ENCODE results near the gene GOLGA8T.
"Not testable (repeated sequence)": the region's sequence is repeated elsewhere in the genome, so short reads cannot be mapped to it uniquely, and the experiment has no call there.

GOLGA8T gene, protein sequence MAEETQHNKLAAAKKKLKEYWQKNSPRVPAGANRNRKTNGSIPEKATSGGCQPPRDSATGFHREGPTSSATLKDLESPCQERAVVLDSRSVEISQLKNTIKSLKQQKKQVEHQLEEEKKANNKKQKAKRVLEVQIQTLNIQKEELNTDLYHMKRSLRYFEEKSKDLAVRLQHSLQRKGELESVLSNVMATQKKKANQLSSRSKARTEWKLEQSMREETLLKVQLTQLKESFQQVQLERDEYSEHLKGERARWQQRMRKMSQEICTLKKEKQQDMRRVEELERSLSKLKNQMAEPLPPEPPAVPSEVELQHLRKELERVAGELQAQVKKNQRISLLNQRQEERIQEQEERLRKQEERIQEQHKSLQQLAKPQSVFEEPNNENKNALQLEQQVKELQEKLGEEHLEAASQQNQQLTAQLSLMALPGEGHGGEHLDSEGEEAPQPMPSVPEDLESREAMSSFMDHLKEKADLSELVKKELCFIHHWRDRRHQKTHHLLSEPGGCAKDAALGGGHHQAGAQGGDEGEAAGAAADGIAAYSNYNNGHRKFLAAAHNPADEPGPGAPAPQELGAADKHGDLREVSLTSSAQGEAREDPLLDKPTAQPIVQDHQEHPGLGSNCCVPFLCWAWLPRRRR

DNA sequence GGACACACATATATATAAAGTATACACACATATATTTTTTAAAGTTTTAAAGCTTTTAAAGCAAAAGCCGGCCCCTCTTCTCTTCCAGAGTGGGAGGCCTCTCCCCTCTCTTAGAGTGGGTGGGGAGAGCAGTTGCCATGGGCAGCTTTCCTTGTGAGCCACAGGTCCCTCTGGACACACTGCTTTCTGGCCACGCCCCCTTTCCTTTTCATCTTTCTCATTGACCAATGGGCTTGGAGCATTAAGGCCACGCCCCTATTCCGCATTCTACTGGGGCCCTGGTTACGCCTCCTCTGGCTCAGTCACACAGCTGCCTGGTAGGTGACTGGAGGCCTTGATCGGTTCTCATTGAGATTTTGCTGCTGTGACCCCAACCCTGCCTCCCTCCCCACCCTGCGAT, at the start of gene GOLGA8T:
Gene GOLGA8T, plus strand, starts transcription at position 301 of the 400 bp plus-strand sequence. Its CDS starts 98 bp downstream, at position 399.
- H3K4me3 Mint-ChIP-seq, H3K9me3 Mint-ChIP-seq, H3K4me1 Mint-ChIP-seq, H3K27me3 Mint-ChIP-seq, ATAC-seq, DNase-seq, H3K27ac Mint-ChIP-seq: not testable (repeated sequence)

DNA sequence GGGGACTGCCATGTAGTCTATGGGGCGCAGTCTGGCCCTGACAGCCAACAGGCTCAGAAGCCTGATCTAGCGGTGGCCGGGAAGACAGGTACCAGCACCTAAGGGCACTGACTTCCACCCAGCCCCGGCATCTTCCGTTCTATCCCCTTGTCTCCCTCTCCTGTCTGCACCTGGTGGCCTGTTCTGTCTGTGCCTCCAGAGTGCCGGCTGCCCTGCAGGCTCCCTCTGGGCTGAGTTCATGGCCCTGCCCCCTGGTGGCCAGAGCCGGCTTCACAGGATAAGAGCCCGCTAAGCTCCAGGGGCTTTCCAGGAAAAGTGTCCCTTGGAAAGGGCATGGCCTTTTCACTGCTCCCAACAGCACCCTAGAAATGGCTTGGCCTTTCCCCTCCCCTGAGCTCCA, 37.0 kb upstream of the GOLGA8T start:
- H3K27ac Mint-ChIP-seq, H3K9me3 Mint-ChIP-seq, DNase-seq, H3K4me3 Mint-ChIP-seq, H3K27me3 Mint-ChIP-seq, H3K4me1 Mint-ChIP-seq: not testable (repeated sequence)
- ATAC-seq: peak; percentile 79

DNA sequence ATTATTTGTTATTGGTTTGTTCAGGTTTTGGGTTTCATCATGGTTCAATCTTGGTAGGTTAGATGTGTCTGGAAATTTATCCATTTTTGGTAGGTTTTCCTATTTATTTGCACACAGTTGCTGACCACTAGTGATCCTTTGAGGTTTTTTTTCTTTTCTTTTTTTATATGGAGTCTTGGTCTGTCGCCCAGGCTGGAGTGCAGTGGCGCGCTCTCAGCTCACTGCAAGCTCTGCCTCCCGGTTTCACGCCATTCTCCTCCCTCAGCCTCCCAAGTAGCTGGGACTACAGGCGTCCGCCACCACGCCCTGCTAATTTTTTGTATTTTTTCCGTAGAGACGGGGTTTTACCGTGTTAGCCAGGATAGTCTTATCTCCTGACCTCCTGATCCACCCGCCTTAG, 32.0 kb upstream of the GOLGA8T start:
- H3K27me3 Mint-ChIP-seq, H3K4me1 Mint-ChIP-seq, H3K4me3 Mint-ChIP-seq, DNase-seq, H3K9me3 Mint-ChIP-seq, ATAC-seq, H3K27ac Mint-ChIP-seq: not testable (repeated sequence)

DNA sequence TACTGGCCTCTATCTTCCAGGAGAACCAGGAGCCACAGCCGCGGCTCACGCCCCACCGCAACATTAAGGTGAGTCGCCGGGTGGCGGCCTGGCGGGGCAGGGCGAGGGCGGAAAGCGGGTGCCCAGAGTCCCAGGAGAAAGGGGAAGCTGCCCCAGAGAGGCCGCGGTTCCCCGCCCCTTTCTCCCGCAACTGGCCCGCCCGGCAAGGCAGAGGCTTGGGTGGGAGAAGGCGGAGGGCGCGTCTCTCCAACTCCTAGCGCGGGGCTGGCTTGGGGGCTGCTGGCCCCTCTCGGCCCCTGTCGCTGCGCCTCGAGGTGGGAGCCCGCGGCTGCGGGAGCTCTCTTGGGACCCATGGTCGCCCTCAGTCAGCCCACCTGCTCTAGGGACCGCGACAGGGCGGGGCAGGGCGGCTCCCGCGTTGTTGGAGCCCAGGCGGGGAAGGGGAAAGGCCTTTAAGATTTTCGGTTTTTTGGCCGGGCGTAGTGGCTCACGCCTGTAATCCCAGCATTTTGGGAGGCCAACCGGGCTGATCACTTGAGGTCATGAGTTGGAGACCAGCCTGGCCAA, 30.8 kb upstream of the GOLGA8T start:
- not testable (repeated sequence) for DNase-seq, H3K27ac Mint-ChIP-seq, H3K9me3 Mint-ChIP-seq, H3K4me1 Mint-ChIP-seq, H3K4me3 Mint-ChIP-seq, H3K27me3 Mint-ChIP-seq
- peak; percentile 70 for ATAC-seq

DNA sequence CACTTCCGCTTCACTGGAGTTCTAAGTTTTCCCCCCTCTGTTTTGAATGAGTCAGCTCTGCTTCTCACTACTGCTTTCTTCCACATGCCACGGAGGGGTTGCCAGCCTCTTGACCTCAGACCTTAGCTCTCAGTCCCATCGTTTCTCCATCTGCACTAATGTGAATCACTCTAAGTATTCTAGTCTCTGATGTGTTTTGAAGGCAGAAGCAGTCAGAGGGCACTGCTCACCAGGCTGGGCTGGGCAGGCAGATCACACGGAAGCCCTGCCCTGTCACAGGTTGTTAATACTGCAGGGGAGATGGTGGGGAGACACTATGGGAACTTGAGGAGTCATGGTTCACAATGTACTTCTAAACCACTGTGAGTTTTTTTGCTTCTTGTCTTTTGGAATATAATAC, 24.3 kb upstream of the GOLGA8T start:
- not testable (repeated sequence) for ATAC-seq, H3K4me1 Mint-ChIP-seq, DNase-seq, H3K4me3 Mint-ChIP-seq, H3K9me3 Mint-ChIP-seq, H3K27ac Mint-ChIP-seq, H3K27me3 Mint-ChIP-seq

GRCh38 chr15:30130066-30130465, 4.8 kb upstream of the GOLGA8T start:
- H3K27me3 Mint-ChIP-seq, H3K9me3 Mint-ChIP-seq, DNase-seq, ATAC-seq, H3K4me3 Mint-ChIP-seq, H3K27ac Mint-ChIP-seq, H3K4me1 Mint-ChIP-seq: not testable (repeated sequence)

GRCh38 chr15:30143246-30143645, 8.4 kb downstream of the GOLGA8T start:
- not testable (repeated sequence) for H3K4me1 Mint-ChIP-seq, ATAC-seq, DNase-seq, H3K27me3 Mint-ChIP-seq, H3K4me3 Mint-ChIP-seq, H3K27ac Mint-ChIP-seq, H3K9me3 Mint-ChIP-seq

DNA sequence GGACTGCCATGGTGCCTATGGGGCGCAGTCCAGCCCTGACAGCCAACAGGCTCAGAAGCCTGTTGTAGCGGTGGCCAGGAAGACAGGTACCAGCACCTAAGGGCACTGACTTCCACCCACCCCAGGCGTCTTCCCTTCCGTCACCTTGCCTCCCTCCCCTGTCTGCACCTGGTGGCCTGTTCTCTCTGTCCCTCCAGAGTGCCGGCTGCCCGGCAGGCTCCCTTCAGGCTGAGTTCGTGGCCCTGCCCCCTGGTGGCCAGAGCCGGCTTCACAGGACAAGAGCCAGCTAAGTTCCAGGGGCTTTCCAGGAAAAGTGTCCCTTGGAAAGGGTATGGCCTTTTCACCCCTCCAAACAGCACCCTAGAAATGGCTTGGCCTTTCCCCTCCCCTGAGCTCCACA, 15.0 kb downstream of the GOLGA8T start:
- ATAC-seq, H3K4me3 Mint-ChIP-seq, DNase-seq, H3K27me3 Mint-ChIP-seq, H3K4me1 Mint-ChIP-seq, H3K27ac Mint-ChIP-seq, H3K9me3 Mint-ChIP-seq: not testable (repeated sequence)

GRCh38 chr15:30162479-30163357, 27.9 kb downstream of the GOLGA8T start:
- H3K27ac Mint-ChIP-seq, H3K27me3 Mint-ChIP-seq, H3K9me3 Mint-ChIP-seq, H3K4me3 Mint-ChIP-seq, ATAC-seq, DNase-seq, H3K4me1 Mint-ChIP-seq: not testable (repeated sequence)

GRCh38 chr15:30163759-30164158, 28.9 kb downstream of the GOLGA8T start:
- not testable (repeated sequence) for ATAC-seq, DNase-seq, H3K4me1 Mint-ChIP-seq, H3K4me3 Mint-ChIP-seq, H3K9me3 Mint-ChIP-seq, H3K27me3 Mint-ChIP-seq, H3K27ac Mint-ChIP-seq

- H3K27me3 Mint-ChIP-seq, H3K9me3 Mint-ChIP-seq, H3K4me3 Mint-ChIP-seq, H3K27ac Mint-ChIP-seq, DNase-seq, H3K4me1 Mint-ChIP-seq: not testable (repeated sequence)
- ATAC-seq: peak; percentile 54
Measured at GRCh38 chr15:30164257-30164656, 29.4 kb downstream of the GOLGA8T start.

GRCh38 chr15:30167403-30167802, 32.6 kb downstream of the GOLGA8T start:
- H3K27ac Mint-ChIP-seq, H3K9me3 Mint-ChIP-seq, ATAC-seq, H3K4me1 Mint-ChIP-seq, DNase-seq, H3K27me3 Mint-ChIP-seq, H3K4me3 Mint-ChIP-seq: not testable (repeated sequence)

DNA sequence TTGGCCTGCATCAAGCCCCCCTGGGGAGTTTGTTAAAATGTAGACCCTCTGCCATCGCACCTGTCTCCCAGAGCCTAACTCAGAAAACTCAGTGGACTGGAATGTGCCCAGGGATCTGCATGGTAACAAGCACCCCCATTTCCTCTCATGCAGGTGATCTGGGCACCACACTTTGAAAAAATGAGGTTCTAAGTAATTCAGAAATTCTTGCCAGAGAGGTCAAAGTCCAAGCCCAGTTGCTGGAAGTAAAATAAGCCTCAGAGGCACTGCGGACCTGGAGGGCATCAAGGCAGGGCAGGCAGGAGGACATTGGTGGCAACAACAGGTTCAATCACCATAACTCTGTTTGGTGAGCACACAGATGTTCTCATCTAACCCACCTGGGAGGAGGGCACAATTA, 33.0 kb downstream of the GOLGA8T start:
- H3K27me3 Mint-ChIP-seq, ATAC-seq, H3K27ac Mint-ChIP-seq, H3K4me1 Mint-ChIP-seq, H3K9me3 Mint-ChIP-seq, H3K4me3 Mint-ChIP-seq, DNase-seq: not testable (repeated sequence)

- not testable (repeated sequence) for H3K4me3 Mint-ChIP-seq, H3K9me3 Mint-ChIP-seq, H3K27ac Mint-ChIP-seq, H3K27me3 Mint-ChIP-seq, ATAC-seq, DNase-seq, H3K4me1 Mint-ChIP-seq
Measured at GRCh38 chr15:30171452-30171851, 36.6 kb downstream of the GOLGA8T start.

DNA sequence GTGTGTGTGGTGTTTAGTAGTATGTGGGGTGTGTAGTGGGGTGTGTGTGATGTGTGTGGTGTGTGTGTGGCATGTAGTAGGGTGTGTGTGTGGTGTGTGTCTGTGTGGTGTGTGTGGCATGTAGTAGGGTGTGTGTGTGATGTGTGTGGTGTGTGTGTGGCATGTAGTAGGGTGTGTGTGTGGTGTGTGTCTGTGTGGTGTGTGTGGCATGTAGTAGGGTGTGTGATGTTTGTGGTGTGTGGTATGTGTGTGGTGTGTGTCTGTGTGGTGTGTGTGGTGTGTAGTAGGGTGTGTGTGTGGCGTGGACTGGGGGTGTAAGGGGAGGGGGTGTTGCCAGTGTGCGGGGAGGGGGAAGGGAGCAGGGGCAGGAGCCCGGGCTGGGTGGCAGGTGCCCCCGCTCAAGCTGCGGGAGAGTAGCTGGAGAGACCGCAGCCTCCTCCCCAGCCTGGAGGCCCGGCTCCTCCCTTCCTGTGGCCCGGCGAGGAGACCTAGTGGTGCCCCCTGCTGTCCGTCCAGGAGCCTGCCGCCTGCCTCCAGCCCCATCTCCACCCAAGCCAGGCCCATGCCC, 38.3 kb downstream of the GOLGA8T start:
- ATAC-seq (peak; percentile 86), DNase-seq (peak; percentile 77 to 82)
- not testable (repeated sequence) for H3K27me3 Mint-ChIP-seq, H3K4me3 Mint-ChIP-seq, H3K4me1 Mint-ChIP-seq, H3K27ac Mint-ChIP-seq, H3K9me3 Mint-ChIP-seq
